ENCODE data around the gene GREM1. TPM values are rescaled to one million over a fixed set of nuclear protein-coding genes. Genes with fewer than 3 reads are reported as not detected.

Gene GREM1
- total RNA-seq, 1 experiment from 2014 or later, result 0.66 TPM

DNA sequence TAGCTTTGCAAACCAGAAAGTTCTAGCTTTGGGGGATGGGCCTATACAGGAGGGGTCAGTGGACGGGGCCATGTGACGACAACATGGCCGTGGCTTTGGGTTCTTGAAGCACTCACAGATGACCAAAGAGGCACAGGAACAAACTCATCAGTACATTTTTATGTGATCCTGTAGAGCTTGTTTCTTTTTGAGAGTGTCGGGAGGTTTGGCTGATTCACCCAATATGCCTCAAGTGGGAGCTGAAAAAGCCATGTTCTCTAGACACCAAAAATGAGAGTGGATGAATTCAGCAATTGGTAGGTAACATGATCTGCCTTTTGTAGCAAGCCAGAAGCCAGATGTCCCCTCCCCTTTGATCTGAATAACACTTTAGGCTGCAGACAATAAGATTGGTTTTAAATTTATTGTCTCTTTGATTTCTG is 30.1 kb downstream of the GREM1 start:
- POLR2A ChIA-PET, result no interaction called here
- Histone ChIP-seq H3K79me2 (ENCODE audit: insufficient read depth, low read length) (no peaks in the 10 kb centered on the region), H3K9ac (ENCODE audit: low read length) (no peak overlapping the region), H3K4me1 (ENCODE audit: control insufficient read depth in 1 of 2, insufficient read depth in 2 of 2, low read length in 2 of 2) (no peaks in the 10 kb centered on the region), H2AFZ (ENCODE audit: low read depth, low read length, poor library complexity, severe bottlenecking) (no peak overlapping the region), H4K20me1 (ENCODE audit: insufficient read depth) (no peaks in the 10 kb centered on the region), H3K27ac (ENCODE audit: low read depth, low read length) (no peak overlapping the region), H3K36me3 (ENCODE audit: control insufficient read depth in 1 of 2, insufficient read depth in 2 of 2, low read length in 2 of 2) (no peaks in the 10 kb centered on the region), H3K9me2 (ENCODE audit: insufficient read depth) (no peaks in the 10 kb centered on the region), H3K4me3 (replicated peaks in 1 of 2; ENCODE audit: low read depth in 1 of 2, low read length in 2 of 2) (no peak overlapping the region), H3K9me3 (ENCODE audit: control insufficient read depth in 1 of 2, insufficient read depth in 1 of 2, low read depth in 1 of 2, low read length in 2 of 2) (no peaks in the 10 kb centered on the region), H3K27me3 (ENCODE audit: insufficient read depth, low read length) (no peaks in the 10 kb centered on the region), H3K4me2 (ENCODE audit: low read length) (no peak overlapping the region)
- intact Hi-C loops (cut with micrococcal nuclease), result no loop called here
- CTCF ChIA-PET, result no interaction called here
- RAD21 ChIA-PET (ENCODE audit: low non-redundant PET in 1 of 2, low total read pairs in 2 of 2, uncharacterized antibody in 2 of 2, unreplicated experiment in 2 of 2), result no interaction called here
- ATAC-seq, result no peak
- no TSS peak for BruUV-seq (replicated peaks)
- TF ChIP-seq POLR2AphosphoS5 (IDR thresholded peaks at IDR 0.05; ENCODE audit: low read depth, low read length), result no peak
- no peak for TF ChIP-seq EZH2phosphoT487 (IDR thresholded peaks at IDR 0.05; ENCODE audit: borderline replicate concordance)
- TF ChIP-seq, protein P1, sequence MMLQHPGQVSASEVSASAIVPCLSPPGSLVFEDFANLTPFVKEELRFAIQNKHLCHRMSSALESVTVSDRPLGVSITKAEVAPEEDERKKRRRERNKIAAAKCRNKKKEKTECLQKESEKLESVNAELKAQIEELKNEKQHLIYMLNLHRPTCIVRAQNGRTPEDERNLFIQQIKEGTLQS (IDR thresholded peaks at IDR 0.05), result no peak
- TF ChIP-seq ELF1 (IDR thresholded peaks at IDR 0.05; ENCODE audit: borderline replicate concordance, low read depth), result no peak
- TF ChIP-seq FOSL1 (IDR thresholded peaks at IDR 0.05; ENCODE audit: low read depth), result no peak
- no peak for TF ChIP-seq CBX3 (IDR thresholded peaks at IDR 0.05; ENCODE audit: low read depth)
- no peak for TF ChIP-seq ZFX (IDR thresholded peaks at IDR 0.05)
- no peak for TF ChIP-seq SRF (IDR thresholded peaks at IDR 0.05; ENCODE audit: low read depth)
- no peak for TF ChIP-seq RAD21 (IDR thresholded peaks at IDR 0.05; ENCODE audit: low read depth)
- TF ChIP-seq SP1 (IDR thresholded peaks at IDR 0.05; ENCODE audit: low read depth), result no peak
- no peak for TF ChIP-seq EGR1 (IDR thresholded peaks at IDR 0.05; ENCODE audit: low read depth)
- no peak for TF ChIP-seq YY1 (IDR thresholded peaks at IDR 0.05; ENCODE audit: extremely low read depth, insufficient replicate concordance, low read depth, low read length)
- TF ChIP-seq TCF7L2 (IDR thresholded peaks at IDR 0.05; ENCODE audit: borderline replicate concordance, extremely low read depth, insufficient read depth, insufficient read length), result no peak
- no peak for TF ChIP-seq CTCF (IDR thresholded peaks at IDR 0.05 in 2 of 3, conservative IDR thresholded peaks at IDR 0.05 in 1 of 3; ENCODE audit: borderline replicate concordance in 1 of 3, insufficient read depth in 1 of 3, low read depth in 2 of 3, low read length in 2 of 3)
- TF ChIP-seq EZH2 (IDR thresholded peaks at IDR 0.05), result no peak
- TF ChIP-seq POLR2A (IDR thresholded peaks at IDR 0.05; ENCODE audit: borderline replicate concordance, extremely low read depth, insufficient read depth, insufficient read length), result no peak
- DNase-seq (ENCODE audit: low read depth, low spot score), result no peak

Measured in HCT116 (cell line).